Right lobe of liver (tissue), 6 donors: ENCODE data around the gene FXYD7. TPM values are rescaled to one million over a fixed set of nuclear protein-coding genes. Genes with fewer than 3 reads are reported as not detected.

Experiments used
- ATAC-seq, 4 donors: fragments of 200-7000 bp; cut with Tn5 transposase; one replicate each; pipeline ENCODE4 v1.9.1; 2020; ENCODE audit warnings: mild to moderate bottlenecking in 4 of 4, moderate library complexity in 4 of 4
- DNase-seq, 3 donors: peaks; one replicate each; pipeline ENCODE4 v3.0.0-alpha.2; 2020
- H3K27ac ChIP-seq, 3 donors: fragments of 200-600 bp; one replicate each; pipeline ENCODE4 v1.8.0; 2022
- H3K27me3 ChIP-seq, 2 donors: fragments of 200-600 bp; one replicate each; pipeline ENCODE4 v1.8.0; 2022
- H3K36me3 ChIP-seq, 4 donors: fragments of 200-600 bp; sonication (generic) in 1 of 4; one replicate each; pipeline versions ENCODE4 v1.5.1 to v1.8.0; 2017 to 2022; ENCODE audit warnings: control low read depth in 1 of 4
- H3K4me1 ChIP-seq, 4 donors: fragments of 200-600 bp; sonication (generic) in 1 of 4; one replicate each; pipeline versions ENCODE4 v1.5.1 to v1.8.0; 2017 to 2022; ENCODE audit warnings: control low read depth in 1 of 4
- H3K4me3 ChIP-seq, 3 donors: fragments of 200-600 bp; one replicate each; pipeline ENCODE4 v1.8.0; 2022
- H3K9me3 ChIP-seq, 4 donors: fragments of 200-600 bp; sonication (generic) in 1 of 4; one replicate each; pipeline versions ENCODE4 v1.5.1 to v1.8.0; 2017 to 2022; ENCODE audit warnings: control low read depth in 1 of 4
- POLR2A ChIP-seq: fragments of 450-650 bp; IDR thresholded peaks from one replicate; pipeline ENCODE4 v1.6.1; 2017; ENCODE audit warnings: antibody characterized with exemption, mild to moderate bottlenecking
- WGBS: methylation state at CpG from one replicate; pipeline ENCODE4 v1.1.6; 2018; ENCODE audit warnings: low coverage, low lambda C conversion rate; ENCODE audit not compliant: insufficient coverage; ENCODE audit errors: missing lambda C conversion rate; 5-methylcytosine and 5-hydroxymethylcytosine counted together
- intact Hi-C, 2 donors: fragments of 100-400 bp; cut with DNase I; formaldehyde crosslinking; loops; one replicate each; pipeline versions ENCODE4 v1.11.2 to v1.14.1; 2022
- total RNA-seq, 6 experiments: library from RNA; depleted of rRNA in 2 of 6; stranded (reverse); fragments of >200 nt in 2 of 6; fragmentation: NEBNext Ultra II Directional in 3 of 6; extraction: Animal tissue kit (Norgen Biotek cat#: 25700) in 3 of 6; gene quantifications; one replicate each; pipeline versions ENCODE4 v1.1.0 to v1.2.4, GENCODE V29; 2016 to 2023
- TF ChIP-seq, protein P1 (sequence below), 4 donors: fragments of 200-600 bp in 3 of 4; fragments of 450-650 bp in 1 of 4; IDR thresholded peaks; one replicate each; pipeline versions ENCODE4 v1.5.1 to v1.8.0; 2016 to 2022; ENCODE audit warnings: antibody characterized with exemption in 4 of 4, mild to moderate bottlenecking in 2 of 4
- donor health status: DM: no; HTN: yes; CAD: no.
- donor health status: DM: no; HTN: no; CAD: no.
- donor health status: DM: no; HTN: no; CAD: no.
- donor health status: DM: no; HTN: yes; CAD: no.
- donor health status: DM: no; HTN: yes; CAD: no.

Gene FXYD7
- total RNA-seq, 6 experiments from 2014 or later, result 0.49 TPM; not detected in 5

DNA sequence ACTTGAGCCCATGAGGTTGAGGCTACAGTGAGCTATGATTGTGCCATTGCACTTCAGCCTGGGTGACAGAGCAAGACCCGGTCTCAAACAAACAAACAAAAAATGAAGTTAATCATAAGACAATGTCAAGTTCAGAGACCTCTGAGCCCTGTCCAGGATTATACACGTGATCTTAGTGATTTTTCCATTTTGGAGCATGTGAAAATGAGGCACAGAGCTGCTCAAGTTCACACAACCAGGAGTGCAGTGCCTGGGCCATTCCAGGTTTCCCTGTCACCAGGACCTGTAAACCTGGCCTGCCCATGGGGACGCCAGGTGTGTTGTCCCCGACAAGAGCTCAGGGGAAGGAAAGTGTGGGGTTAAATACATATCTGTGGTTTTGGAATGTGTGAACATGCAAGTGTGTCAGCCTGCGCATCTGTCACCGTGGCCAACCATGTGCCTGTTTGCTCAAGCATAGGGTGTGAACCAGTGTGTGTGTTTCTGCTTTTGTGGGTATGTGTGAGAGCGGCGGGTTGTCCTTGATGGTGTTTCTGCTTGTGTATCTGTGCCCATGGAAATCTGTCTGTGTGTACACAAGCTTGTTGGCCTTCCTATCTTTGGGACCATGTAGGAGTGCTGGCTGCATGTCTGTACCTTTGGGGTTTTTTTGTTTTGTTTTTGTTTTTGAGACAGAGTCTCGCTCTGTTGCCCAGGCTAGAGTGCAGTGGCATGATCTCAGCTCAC, 5.9 kb upstream of the FXYD7 start:
- Histone ChIP-seq H3K36me3 (peaks cover 0 to 6% (median 0%) of the 10 kb centered on the region in 4 donors), H3K4me1 (peaks cover 0 to 52% (median 14%) of the 10 kb centered on the region in 4 donors), H3K27me3 (no peaks in the 10 kb centered on the region), H3K27ac (peak overlapping the region; percentile 86 to 97 (median 93)), H3K4me3 (peak overlapping the region in 2 of 3 donors; percentile 56 to 57), H3K9me3 (no peaks in the 10 kb centered on the region)
- peak; percentile 23 to 46 (median 28) for ATAC-seq
- TF ChIP-seq POLR2A, result peak; percentile 81
- TF ChIP-seq, protein P1, sequence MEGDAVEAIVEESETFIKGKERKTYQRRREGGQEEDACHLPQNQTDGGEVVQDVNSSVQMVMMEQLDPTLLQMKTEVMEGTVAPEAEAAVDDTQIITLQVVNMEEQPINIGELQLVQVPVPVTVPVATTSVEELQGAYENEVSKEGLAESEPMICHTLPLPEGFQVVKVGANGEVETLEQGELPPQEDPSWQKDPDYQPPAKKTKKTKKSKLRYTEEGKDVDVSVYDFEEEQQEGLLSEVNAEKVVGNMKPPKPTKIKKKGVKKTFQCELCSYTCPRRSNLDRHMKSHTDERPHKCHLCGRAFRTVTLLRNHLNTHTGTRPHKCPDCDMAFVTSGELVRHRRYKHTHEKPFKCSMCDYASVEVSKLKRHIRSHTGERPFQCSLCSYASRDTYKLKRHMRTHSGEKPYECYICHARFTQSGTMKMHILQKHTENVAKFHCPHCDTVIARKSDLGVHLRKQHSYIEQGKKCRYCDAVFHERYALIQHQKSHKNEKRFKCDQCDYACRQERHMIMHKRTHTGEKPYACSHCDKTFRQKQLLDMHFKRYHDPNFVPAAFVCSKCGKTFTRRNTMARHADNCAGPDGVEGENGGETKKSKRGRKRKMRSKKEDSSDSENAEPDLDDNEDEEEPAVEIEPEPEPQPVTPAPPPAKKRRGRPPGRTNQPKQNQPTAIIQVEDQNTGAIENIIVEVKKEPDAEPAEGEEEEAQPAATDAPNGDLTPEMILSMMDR (IDR thresholded peaks at IDR 0.05), result no peak
- WGBS, result 13% methylated on average over 8 of the region's 9 CpGs
- peak; percentile 63 to 90 (median 86) for DNase-seq
- intact Hi-C loops, result loop anchor here in 1 of 2 donors (5.0 kb wide), 1 partner anchor 95 kb away; the partner anchor contains the start of gene HPN

DNA sequence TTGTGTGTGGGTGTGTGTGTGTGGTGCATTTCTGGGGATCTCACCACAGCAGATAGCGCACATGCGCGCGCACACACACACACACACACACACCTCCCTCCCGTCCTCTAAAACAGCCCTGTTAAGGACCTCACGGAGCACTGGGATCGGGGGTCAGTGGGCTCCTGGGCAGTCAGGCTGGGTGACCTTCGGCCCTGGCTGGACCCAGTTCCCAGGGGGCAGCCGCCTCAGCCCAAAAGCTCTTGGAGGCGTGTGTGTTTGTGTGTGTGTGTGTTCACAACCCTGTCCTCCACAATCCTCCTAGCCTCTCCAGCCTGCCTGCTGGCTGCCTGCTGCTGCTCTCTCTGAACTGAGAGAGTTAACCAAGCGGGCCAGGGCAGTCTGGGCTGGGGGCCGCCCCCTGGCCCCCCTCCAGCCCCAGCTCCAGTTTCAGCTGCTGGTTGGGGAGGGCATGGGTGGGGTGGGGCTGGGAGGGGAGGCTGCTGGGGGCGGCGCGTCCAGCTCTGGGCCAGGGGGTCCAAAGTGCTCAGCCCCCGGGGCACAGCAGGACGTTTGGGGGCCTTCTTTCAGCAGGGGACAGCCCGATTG, 4.7 kb upstream of the FXYD7 start, which contains the start of gene FXYD1:
Gene FXYD1, plus strand, starts transcription at position 520 of the 588 bp plus-strand sequence. CDS start 1,256 bp downstream, outside the sequence.
- intact Hi-C loops, result loop anchor here in 1 of 2 donors (5.0 kb wide), 1 partner anchor 96 kb away; the partner anchor contains the start of gene HPN
- Histone ChIP-seq H3K36me3 (peaks cover 0 to 6% (median 0%) of the 10 kb centered on the region in 4 donors), H3K9me3 (no peaks in the 10 kb centered on the region), H3K4me1 (peaks cover 0 to 52% (median 14%) of the 10 kb centered on the region in 4 donors), H3K27me3 (no peaks in the 10 kb centered on the region), H3K27ac (peak within 1 kb of the TSS; percentile 86 to 97 (median 93)), H3K4me3 (peak within 1 kb of the TSS; percentile 19 to 57 (median 56))
- TF ChIP-seq, protein P1 (IDR thresholded peaks at IDR 0.05), result no peak
- WGBS, result 0% methylated on average over 2 of the region's 18 CpGs
- DNase-seq (peak; percentile 50 to 90 (median 81)), ATAC-seq (peak; percentile 1 to 40 (median 26))

DNA sequence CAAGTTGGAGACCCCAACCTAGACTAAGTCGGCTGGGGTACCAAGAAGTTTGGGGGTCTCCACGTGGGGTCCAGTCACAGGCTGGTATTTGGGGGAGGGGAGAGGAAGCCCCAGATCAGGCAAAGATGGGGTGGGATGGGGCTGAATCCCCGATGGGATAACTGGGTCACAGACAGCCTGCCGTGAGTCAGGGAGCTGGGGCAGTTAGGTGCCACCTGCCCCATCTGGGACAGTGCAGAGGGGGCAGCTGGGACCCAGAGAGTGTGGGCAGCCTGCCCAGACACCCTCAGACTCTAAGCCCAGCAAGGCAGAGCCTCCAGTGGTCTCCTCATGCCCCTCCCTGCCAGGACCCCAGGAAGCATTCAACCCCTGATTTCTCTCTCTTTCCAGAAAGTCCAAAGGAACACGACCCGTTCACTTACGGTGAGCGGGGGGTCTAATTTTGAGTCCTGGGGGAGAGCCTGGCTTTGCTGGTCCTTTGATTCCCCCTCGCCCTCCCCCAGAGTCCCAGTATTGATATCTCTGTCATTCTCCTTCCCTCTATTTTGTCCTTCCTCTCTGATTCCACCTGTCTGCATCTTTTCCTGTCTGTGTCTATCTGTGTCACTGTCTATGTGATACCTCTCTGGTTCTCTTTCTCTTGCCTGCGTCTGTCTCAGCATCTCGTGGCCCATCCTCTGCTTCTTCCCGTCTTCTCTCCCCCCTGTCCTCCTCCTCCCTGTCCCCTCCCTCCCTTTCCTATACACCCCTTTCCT, 2.7 kb upstream of the FXYD7 start:
- no peak for TF ChIP-seq POLR2A
- TF ChIP-seq, protein P1 (IDR thresholded peaks at IDR 0.05), result no peak
- Histone ChIP-seq H3K4me1 (peaks cover 0 to 48% (median 11%) of the 10 kb centered on the region in 4 donors), H3K4me3 (peak overlapping the region; percentile 19 to 57 (median 56)), H3K36me3 (peaks cover 0 to 6% (median 0%) of the 10 kb centered on the region in 4 donors), H3K27me3 (no peaks in the 10 kb centered on the region), H3K27ac (peak overlapping the region; percentile 86 to 97 (median 93)), H3K9me3 (no peaks in the 10 kb centered on the region)
- WGBS, result 20% methylated on average over 8 of the region's 12 CpGs
- ATAC-seq, result no peak
- intact Hi-C loops, result no loop called here
- DNase-seq, result no peak
